Mononuclear cell (primary cell): ENCODE results near the gene TRAPPC10. TPM values are rescaled to one million over a fixed set of nuclear protein-coding genes. Genes with fewer than 3 reads are reported as not detected.

Experiments used
- H3K27me3 ChIP-seq: 2 replicates; pipeline ENCODE4 v1.6.0; 2011; ENCODE audit warnings: low read length, control low read depth; ENCODE audit not compliant: insufficient read depth
- H3K4me1 ChIP-seq: 2 replicates; pipeline ENCODE4 v1.5.1; 2011; ENCODE audit warnings: mild to moderate bottlenecking, low read length, control low read depth; ENCODE audit not compliant: insufficient read depth
- H3K4me3 ChIP-seq: 2 replicates; pipeline ENCODE4 v1.5.1; 2011; ENCODE audit warnings: mild to moderate bottlenecking, low read length, moderate library complexity
- H3K9me3 ChIP-seq: 2 replicates; pipeline ENCODE4 v1.5.1; 2011; ENCODE audit warnings: low read depth, mild to moderate bottlenecking, control low read depth, low read length
- total RNA-seq: library from RNA; depleted of rRNA; stranded (reverse); fragments of >200 nt; gene quantifications from one replicate; pipeline ENCODE4 v1.2.3, GENCODE V29; 2012

The TRAPPC10 gene
- total RNA-seq, 1 donor = 75.4 TPM

- H3K9me3 ChIP-seq = no peaks in the 10 kb centered on the region
- peaks cover 13% of the 10 kb centered on the region for H3K4me1 ChIP-seq
- no peaks in the 10 kb centered on the region for H3K27me3 ChIP-seq
- H3K4me3 ChIP-seq = no peak overlapping the region
Observed at GRCh38 chr21:44006656-44007055, 5.5 kb upstream of the TRAPPC10 start.

- peaks cover 37% of the 10 kb centered on the region for H3K4me1 ChIP-seq
- no peaks in the 10 kb centered on the region for H3K27me3 ChIP-seq
- H3K4me3 ChIP-seq = no peak overlapping the region
- H3K9me3 ChIP-seq = no peaks in the 10 kb centered on the region
Observed at GRCh38 chr21:44010429-44010828, 1.7 kb upstream of the TRAPPC10 start.

- Histone ChIP-seq H3K9me3 (no peaks in the 10 kb centered on the region), H3K4me3 (no peak overlapping the region), H3K4me1 (peaks cover 44% of the 10 kb centered on the region), H3K27me3 (no peaks in the 10 kb centered on the region)
Observed at GRCh38 chr21:44011123-44011522, 986 bp upstream of the TRAPPC10 start.

- peak overlapping the region; percentile 77 for H3K4me3 ChIP-seq
- no peaks in the 10 kb centered on the region for H3K27me3 ChIP-seq
- peaks cover 60% of the 10 kb centered on the region for H3K4me1 ChIP-seq
- no peaks in the 10 kb centered on the region for H3K9me3 ChIP-seq
Observed at GRCh38 chr21:44012474-44013379, 618 bp downstream of the TRAPPC10 start.

- Histone ChIP-seq H3K4me1 (peaks cover 68% of the 10 kb centered on the region), H3K27me3 (no peaks in the 10 kb centered on the region), H3K4me3 (peak overlapping the region; percentile 77), H3K9me3 (no peaks in the 10 kb centered on the region)
Observed at GRCh38 chr21:44013380-44014088, 1.4 kb downstream of the TRAPPC10 start.

- H3K4me3 ChIP-seq = no peak overlapping the region
- no peaks in the 10 kb centered on the region for H3K9me3 ChIP-seq
- peaks cover 88% of the 10 kb centered on the region for H3K4me1 ChIP-seq
- no peaks in the 10 kb centered on the region for H3K27me3 ChIP-seq
Observed at GRCh38 chr21:44017601-44018000, 5.5 kb downstream of the TRAPPC10 start.

GRCh38 chr21:44018127-44018526, 6.0 kb downstream of the TRAPPC10 start:
- Histone ChIP-seq H3K9me3 (no peaks in the 10 kb centered on the region), H3K4me3 (no peak overlapping the region), H3K27me3 (no peaks in the 10 kb centered on the region), H3K4me1 (peaks cover 91% of the 10 kb centered on the region)

GRCh38 chr21:44018813-44019567, 6.9 kb downstream of the TRAPPC10 start:
- H3K27me3 ChIP-seq = no peaks in the 10 kb centered on the region
- H3K4me1 ChIP-seq = peaks cover 90% of the 10 kb centered on the region
- H3K4me3 ChIP-seq = no peak overlapping the region
- no peaks in the 10 kb centered on the region for H3K9me3 ChIP-seq

- Histone ChIP-seq H3K4me3 (no peak overlapping the region), H3K4me1 (peaks cover 89% of the 10 kb centered on the region), H3K9me3 (no peaks in the 10 kb centered on the region), H3K27me3 (no peaks in the 10 kb centered on the region)
Observed at GRCh38 chr21:44019568-44019958, 7.5 kb downstream of the TRAPPC10 start.

GRCh38 chr21:44020551-44020950, 8.4 kb downstream of the TRAPPC10 start:
- no peak overlapping the region for H3K4me3 ChIP-seq
- no peaks in the 10 kb centered on the region for H3K9me3 ChIP-seq
- peaks cover 90% of the 10 kb centered on the region for H3K4me1 ChIP-seq
- H3K27me3 ChIP-seq = no peaks in the 10 kb centered on the region

GRCh38 chr21:44021064-44021463, 9.0 kb downstream of the TRAPPC10 start:
- Histone ChIP-seq H3K9me3 (no peaks in the 10 kb centered on the region), H3K4me1 (peaks cover 90% of the 10 kb centered on the region), H3K4me3 (no peak overlapping the region), H3K27me3 (no peaks in the 10 kb centered on the region)

GRCh38 chr21:44024257-44024656, 12.1 kb downstream of the TRAPPC10 start:
- Histone ChIP-seq H3K9me3 (no peaks in the 10 kb centered on the region), H3K27me3 (no peaks in the 10 kb centered on the region), H3K4me3 (no peak overlapping the region), H3K4me1 (peaks cover 66% of the 10 kb centered on the region)

GRCh38 chr21:44024887-44025353, 12.8 kb downstream of the TRAPPC10 start:
- H3K27me3 ChIP-seq = no peaks in the 10 kb centered on the region
- no peaks in the 10 kb centered on the region for H3K9me3 ChIP-seq
- peaks cover 66% of the 10 kb centered on the region for H3K4me1 ChIP-seq
- no peak overlapping the region for H3K4me3 ChIP-seq

- Histone ChIP-seq H3K4me3 (no peak overlapping the region), H3K27me3 (no peaks in the 10 kb centered on the region), H3K9me3 (no peaks in the 10 kb centered on the region), H3K4me1 (peaks cover 45% of the 10 kb centered on the region)
Observed at GRCh38 chr21:44027607-44028286, 15.6 kb downstream of the TRAPPC10 start.
